SKM-1 treated with dmso at 0.1 percent for 144 hours (cell line): ENCODE measurements around the gene LSM12.
"Not testable (repeated sequence)": the region's sequence is repeated elsewhere in the genome, so short reads cannot be mapped to it uniquely, and the experiment has no call there.

Source experiments
- DNase-seq: peaks from one replicate; lab custom pipeline; 2025; ENCODE audit not compliant: unreplicated experiment; lab: John Stamatoyannopoulos, UW

LSM12 gene

DNA sequence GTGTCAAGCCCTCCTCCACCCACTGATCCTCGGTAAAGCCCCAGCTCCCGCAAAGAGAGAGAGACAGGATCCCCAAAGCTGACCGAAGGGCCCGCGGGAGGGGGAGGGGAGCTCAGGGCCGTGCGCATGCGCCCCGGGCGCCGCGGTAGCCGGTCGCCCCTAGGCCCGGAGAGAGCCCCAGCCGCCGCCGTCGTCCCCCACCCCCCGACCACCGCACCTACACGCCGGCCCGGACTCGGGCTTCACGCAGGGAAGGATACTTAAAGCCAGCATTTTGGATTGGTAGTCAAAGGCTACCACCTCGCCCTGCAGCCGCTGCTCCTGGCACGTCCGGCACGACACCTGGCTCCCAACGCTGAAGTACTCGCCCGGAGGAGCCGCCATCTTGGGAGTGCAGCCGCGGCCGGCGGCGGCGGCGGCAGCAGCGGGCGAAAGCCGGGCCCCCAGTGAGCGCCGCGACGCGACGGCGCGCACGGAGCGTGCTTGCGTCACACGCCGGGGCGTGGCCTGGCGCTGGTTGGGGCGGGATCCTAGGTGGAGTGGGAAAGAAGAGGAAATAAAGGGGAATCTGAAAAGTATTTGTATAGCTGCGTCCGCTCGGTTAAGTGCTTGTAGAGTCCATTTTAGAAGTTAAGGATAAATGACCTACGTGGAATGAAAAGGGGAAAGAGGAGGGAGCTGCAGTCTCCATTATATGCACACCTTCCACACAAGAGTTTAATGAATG is at the start of gene LSM12:
TSS of gene LSM12 (minus strand) at position 468 of the 727 bp plus-strand sequence. CDS start at position 384, 84 bp downstream.
- peak; percentile 87 for DNase-seq

DNA sequence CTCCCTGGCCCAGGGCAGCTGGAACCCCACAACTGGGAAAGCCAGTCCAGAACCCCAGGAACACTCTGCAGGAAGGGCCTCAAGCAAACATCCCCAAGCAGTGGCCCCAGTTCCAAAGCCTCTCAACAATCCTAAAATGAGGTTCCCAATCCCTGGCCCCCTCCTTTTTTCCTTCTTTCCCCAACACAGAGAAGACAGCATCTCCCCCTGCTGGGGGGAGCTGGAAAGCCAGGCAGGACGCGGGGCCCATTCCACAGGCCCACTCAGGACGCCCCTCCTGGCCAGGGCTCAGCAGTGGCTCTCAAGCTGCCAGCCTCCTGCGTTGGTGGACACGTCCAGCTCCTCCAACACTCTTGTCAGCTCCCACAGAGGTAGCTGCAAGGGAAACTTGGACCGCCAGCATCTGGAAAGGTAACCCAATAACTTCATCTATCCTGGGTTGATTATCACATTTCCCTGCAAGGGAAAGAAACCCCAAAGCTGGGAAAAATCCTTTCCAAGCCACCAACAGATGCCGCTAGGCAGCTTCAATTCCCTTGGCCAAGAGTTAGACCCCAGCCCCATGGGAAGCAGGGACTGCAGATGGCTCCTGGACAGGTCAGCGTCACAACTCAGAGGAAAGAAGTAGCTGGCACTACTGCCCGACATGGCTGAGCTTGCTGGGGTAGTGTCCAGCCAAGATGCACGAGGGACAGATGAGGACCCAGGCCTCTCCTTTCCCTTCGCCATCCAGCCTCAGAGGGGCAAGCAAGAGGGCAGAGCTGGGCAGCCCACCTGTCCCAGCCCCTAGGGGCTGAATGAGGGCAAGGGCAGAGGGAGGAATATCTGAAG is 49.3 kb upstream of the LSM12 start:
- no peak for DNase-seq

DNA sequence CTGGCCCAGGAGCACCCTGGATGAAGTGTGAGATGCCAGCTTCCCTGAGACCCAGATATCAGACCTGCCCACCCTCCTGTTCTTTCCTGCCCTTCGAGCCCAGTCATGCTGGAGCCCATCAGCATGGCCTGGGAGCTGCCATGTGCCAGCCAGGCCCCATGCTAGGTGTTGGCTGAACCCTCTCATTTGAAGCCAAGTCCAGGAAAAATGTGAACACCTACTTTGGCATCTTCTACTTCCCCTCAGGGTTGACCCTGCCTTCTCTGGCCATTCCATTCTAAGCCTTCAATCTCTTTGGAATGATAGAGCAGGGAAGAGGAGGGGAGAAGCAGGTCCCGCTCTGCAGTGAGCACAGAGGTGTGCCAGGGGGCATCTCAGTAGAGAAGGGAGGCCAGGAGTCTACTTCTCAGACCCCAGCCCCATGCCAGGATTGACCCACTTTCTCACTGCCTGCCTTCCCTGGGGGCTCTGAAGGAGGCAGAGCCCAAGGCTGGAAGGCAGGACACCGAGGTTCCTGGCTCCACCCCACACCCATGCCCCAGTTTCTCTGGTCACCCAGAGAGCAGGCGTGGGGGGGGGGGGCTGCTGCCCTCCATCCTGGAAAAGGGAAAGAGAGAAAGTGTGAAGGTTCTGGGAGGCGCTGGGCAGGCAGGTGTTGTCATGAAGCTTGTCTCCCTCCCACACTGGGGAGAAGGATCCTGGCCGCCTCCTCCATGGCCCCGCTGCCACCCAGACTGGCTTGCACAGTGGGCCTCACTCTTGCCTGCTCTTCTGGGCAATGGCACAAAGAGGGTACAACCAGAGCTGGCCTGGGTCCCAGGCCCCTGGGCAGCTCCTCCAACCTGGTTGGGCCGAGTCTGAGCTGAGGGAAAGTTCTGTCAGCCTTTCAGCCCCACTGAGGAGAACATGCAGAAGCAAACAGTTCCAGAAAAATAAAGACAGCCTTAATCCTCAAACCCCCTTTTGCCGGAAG is 47.7 kb upstream of the LSM12 start:
- DNase-seq = no peak

DNA sequence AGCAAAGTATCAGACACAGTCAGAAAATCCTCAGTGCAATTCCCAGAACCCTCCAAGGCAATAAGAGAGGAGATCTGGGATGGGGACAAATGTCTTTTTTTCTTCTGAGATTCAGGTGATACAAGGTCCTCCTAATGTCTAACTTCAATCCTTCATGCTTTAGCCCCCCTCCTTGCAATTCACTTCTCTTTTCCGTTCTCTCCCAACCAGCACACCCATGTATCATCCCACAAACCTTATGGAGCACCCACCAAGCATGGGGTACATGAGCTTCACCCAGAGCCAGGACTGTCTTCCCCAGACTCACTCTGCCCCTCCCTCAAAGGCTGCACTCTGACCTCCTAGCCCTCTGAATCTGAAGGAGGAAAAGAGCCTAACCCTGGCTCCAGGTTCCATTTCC is 46.9 kb upstream of the LSM12 start:
- no peak for DNase-seq

DNA sequence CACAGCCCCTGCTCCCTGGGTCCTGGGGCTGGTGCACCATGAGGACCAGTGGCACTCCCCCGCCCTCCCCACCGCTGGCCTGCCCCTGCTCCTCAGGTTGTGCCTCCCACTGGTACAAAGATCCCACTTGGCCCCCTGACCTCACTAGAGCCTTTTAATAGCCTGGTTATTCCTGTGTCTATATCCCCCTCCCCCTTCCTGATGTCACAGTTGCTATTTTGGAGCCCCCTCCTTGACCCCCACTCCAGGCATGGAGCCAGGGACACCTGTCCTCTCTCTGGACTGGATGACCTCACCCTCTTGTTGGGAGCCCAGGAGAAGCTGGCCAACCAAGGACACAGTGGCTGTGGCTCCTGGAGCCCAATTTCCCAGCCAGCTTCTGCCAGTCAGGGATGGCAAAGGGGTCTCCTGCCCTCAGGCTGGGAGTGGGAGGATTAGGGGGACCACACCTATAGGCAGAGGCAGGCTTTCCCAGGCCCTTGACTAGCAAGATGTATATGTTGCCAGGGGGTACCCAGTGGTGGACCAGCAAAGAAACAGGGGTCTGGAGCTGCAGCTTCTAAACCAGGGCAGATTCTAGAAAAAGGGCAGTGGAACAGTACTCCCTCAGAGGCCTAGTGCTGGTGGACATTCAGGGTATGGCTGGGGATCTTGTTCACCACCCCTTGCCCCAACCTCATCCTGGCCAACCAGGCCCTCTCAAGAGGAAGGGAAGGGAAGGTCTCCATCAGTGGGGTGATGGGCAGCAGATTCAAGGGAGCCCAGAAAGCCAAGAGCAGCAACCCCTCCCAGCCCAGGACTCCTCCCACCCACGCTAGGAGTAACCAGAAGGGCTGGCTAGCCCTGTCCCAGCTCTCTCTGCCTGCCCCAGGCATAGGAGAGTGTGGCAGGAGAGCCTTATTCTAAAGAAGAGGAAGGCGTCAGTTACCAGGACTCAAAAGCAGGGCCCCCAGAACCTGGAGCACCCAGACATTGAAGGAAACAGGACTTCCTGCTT is 46.1 kb upstream of the LSM12 start:
- no peak for DNase-seq

DNA sequence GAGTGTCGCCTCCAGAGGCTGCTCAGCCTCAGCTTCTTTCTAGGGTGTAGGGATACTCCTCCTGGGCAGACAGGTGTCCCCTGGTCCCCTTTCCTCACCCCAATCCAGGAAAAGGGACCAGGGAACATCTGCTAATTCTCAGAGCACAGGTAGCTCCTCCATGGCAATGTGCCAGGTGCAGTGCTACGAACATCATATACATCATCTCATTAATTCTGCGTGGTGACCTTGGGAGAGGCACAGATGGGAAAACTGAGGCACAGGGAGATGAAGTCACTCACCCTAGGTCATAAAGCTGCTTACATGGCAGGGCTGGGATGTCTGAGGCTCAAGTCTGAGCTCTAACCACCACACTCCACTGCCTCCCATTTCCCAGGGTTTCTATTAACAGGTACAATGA is 45.3 kb upstream of the LSM12 start:
- no peak for DNase-seq

DNA sequence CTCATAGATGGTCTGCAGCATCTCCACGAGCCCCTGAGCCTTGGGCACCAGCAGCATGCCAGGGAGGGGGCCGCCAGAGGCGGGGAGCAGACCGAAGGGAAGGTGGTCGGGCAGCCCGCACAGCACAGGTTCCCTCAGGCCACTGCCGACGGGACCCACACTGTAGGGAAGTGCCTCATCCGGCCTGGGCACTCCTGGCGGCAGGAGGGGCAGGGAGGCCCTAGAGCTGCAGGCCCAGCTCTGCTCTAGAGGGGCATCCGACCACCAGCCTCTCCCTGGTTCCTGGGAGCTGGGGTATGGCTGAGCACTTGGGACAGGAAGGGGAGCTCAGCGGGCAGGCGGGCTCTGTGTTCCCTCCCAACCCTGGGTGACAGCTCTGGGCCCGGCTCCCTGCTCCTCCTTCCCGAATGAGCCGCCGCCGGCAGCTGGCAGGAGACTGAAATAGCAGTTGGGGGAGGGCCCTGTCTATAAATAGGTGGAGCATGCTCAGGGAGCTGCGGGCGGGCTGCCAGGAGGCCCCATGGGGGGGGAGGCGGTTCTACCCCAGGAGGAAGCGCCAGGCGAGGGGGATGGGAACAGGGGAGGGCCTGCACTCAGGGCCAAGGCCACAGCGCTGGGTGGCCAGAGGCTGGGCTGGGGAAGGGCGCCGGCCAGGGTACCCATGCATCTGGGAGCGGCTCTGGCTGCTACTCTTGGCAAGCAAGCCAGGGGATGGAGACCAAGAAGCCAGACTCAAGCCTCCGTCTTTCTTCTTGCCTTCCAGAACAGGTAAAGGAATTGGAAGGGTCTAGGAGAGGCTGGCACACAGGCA is 44.6 kb upstream of the LSM12 start:
- peak; percentile 95 for DNase-seq

DNA sequence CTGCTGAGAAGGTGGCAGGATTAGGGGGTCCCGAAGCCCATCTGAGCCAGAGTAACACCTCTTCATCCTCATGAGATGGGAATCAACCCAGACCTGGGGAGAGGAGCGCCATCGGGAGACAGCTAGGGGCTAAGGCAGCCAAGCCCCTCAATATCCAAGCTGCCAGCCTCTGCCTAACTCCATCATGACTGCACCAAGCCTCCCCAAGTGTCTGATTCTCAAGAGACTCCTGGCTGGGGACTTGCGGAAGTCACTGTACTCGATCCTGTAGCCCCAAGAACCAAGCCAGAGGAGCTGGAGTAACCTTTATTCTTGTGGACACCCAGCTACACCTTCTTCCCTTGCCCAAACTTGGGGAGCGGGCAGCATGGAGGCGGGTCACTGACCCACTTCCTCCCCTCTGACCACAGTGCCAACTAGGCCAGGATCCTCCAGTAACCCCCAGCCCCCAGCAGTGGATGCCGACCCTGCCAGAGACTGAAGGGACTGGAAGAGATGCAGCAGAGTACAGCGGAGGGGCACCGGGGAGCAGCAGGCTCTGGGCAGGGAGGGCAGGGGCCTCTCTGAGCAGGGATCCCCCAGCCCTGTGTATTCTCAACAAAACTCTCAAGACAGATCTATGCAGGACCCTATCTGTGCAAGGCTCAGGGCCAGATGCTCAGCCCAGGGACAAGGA is 43.7 kb upstream of the LSM12 start:
- no peak for DNase-seq

DNA sequence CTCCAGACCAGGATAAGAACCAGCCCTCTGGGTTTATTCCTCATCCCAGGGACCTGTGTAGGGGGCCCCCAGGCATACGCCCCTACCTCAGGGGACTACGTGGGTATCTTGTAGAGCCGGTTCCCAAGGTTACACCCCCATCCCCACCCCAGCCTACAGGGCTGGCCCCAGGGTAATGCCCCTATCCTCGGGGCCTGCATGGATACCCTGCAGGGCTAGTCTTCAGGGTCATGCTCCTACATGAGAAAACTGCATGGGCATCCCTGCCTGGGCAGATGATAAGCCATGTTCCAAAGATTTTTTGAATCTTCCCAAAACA is 42.8 kb upstream of the LSM12 start:
- no peak for DNase-seq

DNA sequence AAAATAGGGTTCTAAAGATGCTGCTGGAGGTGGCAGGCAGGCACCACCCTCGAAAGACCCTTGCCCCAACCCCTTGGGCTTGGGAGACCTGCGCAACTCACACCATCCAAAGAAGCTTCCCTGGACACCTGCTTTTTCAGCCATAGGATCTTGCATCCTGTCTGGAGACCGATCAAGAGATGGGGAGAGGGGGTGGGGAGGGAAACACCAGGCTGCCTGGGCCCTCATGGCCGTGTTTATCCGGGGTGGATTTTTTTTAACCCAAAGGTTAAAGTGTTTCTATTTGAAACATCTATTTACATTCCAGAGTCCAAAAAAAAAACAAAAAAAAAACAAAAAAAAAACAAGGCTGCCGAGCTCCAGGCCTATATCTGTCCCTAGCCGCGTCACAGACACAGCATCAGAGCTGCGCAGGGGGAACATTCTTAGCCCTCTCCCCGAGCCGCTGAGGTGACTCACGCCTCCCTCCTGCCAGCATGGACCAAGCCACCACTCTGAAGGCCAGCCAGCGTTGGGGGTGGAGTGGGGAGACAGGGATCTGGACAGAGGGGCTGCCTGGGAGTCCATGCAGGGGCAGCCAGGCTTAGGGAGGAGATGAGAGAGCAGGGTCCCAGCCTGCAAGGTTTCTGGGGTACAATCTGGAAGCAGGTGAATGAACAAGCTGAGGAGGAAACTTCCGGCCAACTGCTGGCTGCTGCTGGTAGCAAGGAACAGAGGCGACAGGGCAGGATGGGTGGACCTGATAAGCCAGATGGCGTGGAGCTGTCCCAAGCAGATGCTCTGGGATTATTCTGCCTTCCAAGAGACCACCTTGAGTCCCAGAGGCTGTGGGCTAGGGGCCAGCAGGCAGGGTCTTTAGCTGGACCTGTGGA is 42.2 kb upstream of the LSM12 start:
- DNase-seq = no peak

DNA sequence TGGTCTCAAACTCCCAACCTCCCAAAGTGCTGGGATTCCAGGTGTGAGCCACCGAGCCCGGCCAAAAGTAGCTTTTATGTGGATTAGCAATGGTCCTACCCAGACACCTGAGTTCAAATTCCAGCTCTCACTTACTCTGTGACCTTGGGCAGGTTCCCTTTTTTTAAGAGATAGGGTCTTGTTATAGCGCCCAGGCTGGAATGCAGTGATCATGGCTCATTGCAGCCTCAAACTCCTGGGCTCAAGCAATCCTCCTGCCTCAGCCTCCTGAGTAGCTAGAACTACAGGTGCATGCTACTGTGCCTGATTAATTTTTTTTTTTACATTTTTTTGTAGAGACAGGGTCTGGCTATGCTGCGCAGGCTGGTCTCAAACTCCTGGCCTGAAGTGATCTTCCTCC is 40.3 kb upstream of the LSM12 start:
- no peak for DNase-seq

DNA sequence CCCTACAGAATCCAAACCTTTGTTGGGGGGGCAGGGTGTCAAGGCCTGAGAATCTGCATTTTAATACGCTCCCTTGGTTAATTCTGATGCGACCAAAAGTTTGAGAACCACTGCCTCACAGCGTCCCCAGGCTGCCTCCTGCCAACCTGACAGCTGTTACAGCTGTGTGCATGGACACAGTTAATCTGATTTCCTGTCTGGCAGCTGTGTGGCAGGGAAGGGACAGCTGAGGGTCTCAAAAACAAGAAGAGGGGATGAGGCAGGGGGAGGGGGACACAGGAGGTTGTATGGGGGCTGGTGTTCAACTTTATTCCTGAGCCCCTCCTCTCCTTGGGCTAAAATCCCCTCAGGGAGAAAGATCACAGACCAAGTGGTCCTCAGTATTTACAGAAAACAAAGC is 39.5 kb upstream of the LSM12 start:
- DNase-seq = no peak

DNA sequence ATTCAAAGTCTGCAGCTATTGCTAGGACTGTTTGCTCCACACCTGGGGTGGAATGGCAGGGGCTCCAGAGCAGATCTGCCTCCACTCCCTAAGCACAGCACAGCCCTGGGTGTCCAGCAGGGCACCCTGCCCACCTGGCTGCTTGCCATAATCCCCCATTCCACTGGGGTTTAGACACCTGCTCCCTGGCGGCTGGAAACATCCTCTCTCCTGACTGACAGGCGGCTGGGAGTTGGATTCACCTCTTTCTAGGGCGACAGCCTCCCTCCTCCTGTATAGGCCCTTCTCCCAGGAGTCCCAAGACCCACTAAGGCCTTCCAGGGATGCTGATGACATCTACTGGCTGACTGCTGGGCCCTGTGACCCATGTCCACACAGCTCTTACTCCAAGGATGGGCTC is 39.0 kb upstream of the LSM12 start:
- DNase-seq = no peak

DNA sequence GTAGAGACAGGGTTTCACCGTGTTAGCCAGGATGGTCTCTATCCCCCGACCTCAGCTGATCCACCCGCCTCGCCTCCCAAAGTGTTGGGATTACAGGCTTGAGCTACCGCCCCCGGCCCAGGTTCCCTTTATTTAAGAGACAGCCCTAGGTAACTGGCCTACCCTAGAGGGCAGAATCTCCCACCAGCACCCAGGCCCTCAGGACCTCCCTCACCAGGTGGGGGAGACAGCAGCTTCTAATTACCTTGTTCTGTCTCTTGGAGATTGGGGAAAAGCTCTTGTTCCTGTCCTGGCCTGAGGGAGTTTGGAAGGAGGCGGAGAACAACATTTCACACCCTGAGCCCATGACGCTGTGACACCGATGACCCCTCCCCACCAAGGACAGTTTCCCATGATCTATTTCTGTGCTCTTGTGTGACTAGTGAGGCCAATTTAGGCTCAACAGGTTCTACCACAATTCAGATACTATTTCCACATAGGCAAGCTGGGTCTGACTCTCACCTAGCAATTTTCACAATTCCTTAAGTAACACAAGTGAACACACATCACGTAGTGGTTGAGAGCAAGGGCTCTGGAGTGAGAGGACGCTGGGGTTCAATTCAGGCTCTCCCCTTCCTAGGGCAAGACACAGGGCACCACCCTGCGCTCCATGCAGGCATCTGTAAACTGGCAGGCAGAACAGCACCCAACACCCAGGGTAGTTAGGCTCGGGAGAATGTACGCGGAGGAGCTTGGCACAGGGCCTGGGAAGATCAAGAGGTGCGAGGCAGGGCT is 36.6 kb upstream of the LSM12 start:
- DNase-seq = no peak

DNA sequence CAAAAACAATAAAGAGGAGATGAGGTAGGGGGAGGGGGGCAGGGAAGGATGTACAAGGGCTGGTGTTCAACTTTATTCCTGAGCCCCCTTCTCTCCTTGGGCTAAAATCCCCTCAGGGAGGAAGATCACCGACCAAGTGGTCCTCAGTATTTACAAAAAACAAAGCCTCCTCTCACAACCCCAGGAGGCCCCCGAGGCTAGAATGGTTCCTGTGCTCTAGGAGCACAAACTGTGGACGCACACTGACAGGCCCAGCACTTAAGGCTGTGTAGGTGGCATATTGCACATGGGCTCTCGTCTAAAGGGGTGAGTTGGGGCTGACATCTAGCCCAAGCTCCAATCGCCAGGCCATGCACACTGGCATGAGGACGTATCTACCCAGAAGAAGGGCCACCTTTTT is 35.4 kb upstream of the LSM12 start:
- not testable (repeated sequence) for DNase-seq

DNA sequence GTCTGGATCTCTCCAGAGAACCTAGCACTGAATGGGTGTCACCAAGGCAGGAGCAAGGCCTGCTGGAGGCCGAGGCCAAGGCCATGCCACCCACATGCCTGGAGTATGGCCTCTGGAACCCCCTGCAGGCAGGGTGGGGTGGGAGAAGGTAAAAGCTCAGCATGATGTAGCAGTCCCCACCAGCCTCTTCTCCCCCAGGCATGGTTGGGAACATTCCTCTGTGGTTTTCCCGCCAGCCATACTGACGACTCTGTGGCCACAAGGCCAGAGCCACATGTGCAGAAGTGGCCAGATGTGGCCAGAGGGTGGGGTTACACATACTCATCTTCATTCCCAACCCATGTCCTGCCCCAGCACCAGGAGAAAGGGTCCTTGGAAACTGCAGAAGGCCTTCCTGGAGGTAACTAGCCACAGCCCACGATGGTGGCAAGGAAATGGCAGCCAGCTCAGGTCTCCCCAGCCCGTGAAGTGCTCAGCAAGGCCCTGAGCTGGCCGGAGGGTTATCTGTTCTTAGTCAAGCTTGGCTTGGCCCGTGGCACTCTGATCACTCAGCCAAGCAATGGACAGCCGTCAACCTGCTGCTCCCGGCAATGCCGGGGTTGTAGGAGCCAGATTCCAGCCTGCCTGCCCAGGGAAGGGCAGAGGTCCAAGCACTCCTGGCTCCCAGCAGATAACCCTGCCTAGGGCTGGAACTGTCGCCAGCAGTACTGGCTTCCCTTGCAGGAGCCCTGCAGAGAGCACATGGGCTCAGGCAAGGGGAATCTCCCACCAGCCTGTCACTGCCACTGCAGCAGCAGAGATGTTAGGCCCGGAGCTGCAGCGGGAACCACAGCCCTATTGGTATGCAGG is 30.9 kb upstream of the LSM12 start:
- no peak for DNase-seq
